Stimulated activated CD8-positive, alpha-beta memory T cell treated with anti-CD3 and anti-CD28 coated beads, Interleukin-15, amount 100 ng/mL, for 1 hour (primary cell): Measurements from ENCODE around the gene CSTPP1.
A peak's percentile ranks its signal among the peaks of the same experiment; 100 is the strongest.

Source experiments
- DNase-seq: peaks from one replicate; pipeline ENCODE4 v3.0.0-alpha.2; 2020; ENCODE audit warnings: low read depth

CSTPP1 gene

GRCh38 chr11:47161134-47161854 is 224.7 kb downstream of the CSTPP1 start:
- peak; percentile 20 for DNase-seq

DNA sequence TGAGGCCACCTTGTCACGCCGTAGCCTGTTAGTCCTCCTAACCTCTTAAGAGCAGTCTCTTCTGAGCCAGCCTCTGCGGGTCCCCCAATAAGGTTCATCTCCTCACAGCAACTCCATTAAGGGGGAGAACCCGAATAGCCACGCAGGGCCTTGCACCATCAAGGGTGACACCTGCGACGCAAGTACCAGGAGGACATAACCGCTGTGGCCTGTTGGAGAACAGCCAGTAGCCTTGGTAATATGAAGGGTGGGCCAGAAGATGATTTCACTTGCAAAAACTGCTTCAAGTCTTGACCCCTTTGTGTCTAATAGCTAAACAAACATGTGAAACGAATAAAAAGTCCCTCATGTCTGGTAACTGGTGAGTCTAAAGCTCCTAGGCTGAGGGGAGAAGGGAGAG is 225.3 kb downstream of the CSTPP1 start:
- no peak for DNase-seq

- no peak for DNase-seq
Measured at GRCh38 chr11:47162426-47162825, 225.9 kb downstream of the CSTPP1 start.

DNA sequence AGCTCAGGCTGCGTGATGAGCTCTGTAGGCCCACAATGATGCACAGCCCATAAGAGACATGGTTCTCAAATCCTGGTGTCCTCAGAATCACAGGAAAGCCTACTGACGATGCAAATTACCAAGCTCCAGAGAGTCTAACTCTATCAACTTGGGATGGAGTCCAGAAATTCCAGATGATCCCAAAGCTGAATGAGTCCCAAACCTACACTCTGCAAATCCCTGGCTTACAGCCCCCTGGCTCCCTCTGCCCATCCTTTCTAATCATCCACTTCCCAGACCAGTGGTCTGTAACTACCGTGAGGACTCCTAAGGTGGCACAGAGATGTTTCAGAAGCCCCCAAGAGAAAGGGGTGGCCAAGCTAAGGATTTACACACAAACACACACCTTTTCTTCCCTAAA is 226.6 kb downstream of the CSTPP1 start:
- no peak for DNase-seq

DNA sequence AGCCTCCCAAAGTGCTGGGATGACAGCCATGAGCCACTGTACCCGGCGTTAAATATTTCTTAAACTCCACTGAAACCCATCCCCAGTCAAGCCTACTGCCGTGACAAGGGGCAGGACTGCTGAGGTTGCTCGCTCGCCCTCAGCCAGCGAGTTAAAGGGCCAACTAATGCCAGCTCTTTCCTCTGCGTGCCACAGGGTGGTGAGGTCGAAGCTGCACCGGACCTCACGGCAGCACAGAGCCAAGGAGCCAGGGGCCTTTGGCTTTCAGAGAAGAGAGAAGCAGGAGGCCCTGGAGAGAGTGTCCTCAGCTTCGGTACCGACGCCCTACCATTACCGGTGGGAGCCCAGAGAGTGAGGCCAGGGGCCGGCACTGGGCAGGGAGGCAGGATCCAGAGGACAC is 227.3 kb downstream of the CSTPP1 start:
- DNase-seq: no peak

DNA sequence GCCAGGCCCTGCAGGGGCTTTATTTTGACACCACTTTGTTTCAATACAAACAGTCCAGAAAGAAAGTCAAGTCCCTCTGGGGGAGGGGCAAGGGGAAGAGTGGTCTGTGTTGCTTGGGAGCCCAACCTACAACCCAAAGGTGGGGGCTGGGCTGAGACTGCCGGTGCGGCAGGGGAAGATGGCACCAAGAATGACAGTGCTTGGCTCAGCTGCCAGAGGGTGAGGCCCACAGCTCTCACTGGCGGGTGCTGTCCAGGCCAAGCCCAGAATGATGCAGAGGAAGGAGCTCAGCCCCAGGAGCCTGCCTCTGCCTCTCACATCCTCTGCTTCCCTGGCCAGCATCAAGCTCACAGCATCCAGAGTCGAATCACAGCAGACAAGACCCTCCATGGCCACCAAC is 227.8 kb downstream of the CSTPP1 start:
- no peak for DNase-seq

- no peak for DNase-seq
Measured at GRCh38 chr11:47165253-47165840, 228.8 kb downstream of the CSTPP1 start.

- DNase-seq: no peak
Measured at GRCh38 chr11:47166368-47166767, 229.8 kb downstream of the CSTPP1 start.

DNA sequence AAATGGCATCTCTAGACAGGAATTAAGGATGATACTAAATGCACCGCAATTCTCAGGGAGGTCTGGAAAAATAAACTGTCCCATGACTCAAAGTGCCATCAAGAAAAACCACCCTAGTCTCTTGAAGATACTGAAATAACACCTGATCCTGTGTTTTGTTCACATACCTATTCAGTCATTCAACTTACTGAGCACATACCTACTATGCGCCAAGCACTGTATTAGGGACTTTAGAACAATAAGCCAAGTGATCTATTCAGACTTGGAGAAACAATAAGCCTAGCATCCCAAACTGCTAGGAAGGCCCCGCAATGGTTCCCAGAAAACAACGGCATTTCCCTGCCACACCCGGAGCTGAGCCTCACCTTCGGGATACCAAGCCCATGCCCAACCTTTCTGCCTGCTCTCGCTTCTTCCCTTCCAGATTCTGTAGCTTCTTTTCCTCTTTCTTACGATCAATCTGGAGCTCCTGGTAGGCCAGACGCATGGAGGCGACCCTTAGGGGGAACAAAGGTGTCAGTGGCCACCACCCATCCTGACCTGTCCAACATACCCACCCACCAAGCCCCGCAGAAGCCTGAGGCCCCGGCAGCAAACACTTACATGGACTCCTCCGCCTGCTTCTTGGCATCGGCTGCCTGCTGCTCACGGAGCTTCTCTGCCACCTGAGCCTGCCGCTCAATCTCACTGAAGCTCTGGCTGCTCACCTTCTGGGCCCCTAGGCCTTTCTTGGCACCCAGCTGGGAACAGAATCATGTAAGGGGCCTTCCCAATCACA is 234.7 kb downstream of the CSTPP1 start:
- DNase-seq: no peak

GRCh38 chr11:47171856-47172255 is 235.3 kb downstream of the CSTPP1 start:
- no peak for DNase-seq

GRCh38 chr11:47172740-47173336 is 236.3 kb downstream of the CSTPP1 start:
- DNase-seq: no peak

DNA sequence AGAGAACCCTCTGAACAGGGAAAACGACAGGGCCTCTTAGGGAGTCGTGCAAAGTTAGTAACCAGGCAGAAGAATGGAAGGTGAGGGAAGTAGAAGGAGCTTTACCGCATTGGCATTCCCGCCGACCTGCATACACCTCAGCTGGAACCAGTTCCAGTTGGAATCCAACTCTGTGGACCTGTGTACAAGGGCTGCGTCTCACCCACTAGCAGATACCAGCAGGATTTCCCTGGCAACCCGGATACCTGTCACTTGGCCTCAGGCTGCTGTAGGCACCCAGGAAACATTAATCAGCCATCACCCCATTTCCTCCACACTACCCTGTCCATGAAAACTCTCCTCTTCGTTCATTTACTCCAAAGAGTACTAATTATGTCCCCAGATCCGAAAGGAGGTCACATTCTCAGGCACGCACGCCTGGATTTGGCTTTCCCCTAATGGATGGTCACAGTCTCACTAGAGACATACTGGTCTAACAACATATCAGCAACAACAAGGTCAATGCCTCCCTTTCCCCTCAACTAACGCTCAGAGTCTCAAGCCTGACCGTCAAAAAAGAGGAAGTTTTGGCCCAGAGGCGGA is 239.3 kb downstream of the CSTPP1 start:
- no peak for DNase-seq

- peak; percentile 86 for DNase-seq
Measured at GRCh38 chr11:47176328-47177228, 240.0 kb downstream of the CSTPP1 start, which contains the start of gene ARFGAP2. TSS of gene ARFGAP2 (minus strand) at chr11:47176879. CDS start at chr11:47176853, 26 bp downstream.

- DNase-seq: peak; percentile 51
Measured at GRCh38 chr11:47177229-47177845, 240.8 kb downstream of the CSTPP1 start.

GRCh38 chr11:47177846-47178245 is 241.3 kb downstream of the CSTPP1 start:
- no peak for DNase-seq

DNA sequence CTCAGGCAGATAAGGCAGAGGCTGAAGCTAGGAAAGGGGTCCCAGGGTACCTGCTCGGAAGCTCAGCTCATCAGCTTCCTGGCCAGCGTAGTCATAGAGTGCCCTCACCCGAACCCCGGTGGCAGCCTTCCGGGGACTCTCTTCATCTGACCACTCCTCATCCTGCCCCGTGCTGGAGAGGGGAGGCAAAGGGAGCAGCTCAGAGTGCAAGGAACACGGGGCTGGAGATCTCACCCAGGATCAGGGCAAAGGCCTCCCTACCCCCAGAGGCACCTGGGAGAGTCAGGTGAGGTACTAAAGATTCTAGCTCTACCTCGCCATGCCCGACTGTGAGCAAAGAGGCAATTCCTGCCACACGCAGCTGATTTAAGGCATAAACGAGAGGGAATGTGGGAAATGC is 241.8 kb downstream of the CSTPP1 start:
- no peak for DNase-seq

DNA sequence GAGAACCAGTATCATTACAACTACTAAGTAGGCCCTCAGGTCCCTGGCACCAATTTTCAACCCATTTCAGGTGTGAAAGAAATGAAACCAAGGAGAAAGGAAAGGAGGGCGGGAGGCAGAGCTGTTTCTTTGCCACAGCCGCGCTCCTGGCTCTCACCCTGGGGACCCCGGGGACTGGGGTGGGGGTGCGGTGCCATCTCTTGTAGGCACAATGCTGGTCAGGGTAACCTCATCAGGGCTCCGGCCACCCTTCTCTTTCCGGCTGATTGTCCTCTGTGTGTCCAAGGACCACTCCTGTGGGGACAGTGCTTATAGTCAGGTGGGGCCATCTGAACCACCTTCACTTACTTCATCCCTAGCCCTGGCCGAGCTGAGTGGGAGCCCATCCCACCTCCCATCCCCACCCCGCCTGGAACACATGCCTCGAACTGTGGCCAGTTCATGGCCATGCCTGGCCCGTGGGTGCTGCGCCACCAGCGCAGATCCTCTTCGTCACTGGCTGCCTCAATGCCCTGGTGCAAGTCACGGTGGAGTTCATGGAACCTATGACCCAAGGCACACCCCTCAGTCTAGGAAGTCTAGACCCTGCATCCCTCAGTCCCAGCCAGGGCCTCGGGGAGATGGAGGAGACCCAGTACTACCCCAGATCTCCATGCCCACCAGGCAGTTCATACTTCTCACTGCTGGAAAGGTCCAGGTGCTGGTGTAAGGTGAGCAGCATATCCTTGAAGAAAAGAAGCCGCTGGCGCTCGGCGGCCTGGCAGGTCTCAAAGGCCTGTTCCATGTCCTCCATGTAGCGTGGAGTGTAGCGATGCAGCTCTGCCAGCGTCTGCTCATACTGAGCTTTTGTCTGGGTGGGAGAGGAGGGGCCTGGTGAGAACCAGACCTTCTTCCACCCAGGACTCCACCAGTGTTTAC is 242.4 kb downstream of the CSTPP1 start:
- DNase-seq: no peak

GRCh38 chr11:47179655-47179991 is 243.1 kb downstream of the CSTPP1 start:
- no peak for DNase-seq

GRCh38 chr11:47180006-47180787 is 243.6 kb downstream of the CSTPP1 start:
- DNase-seq: no peak
